HepG2 (cell line): ENCODE results near the gene MPZL3. TPM values are rescaled to one million over a fixed set of nuclear protein-coding genes. Genes with fewer than 3 reads are reported as not detected.

Source experiments
- CHD2 ChIP-seq: IDR thresholded peaks from 2 replicates; pipeline ENCODE4 v1.6.1; 2011; ENCODE audit warnings: low read depth, low read length, improper control_type of control experiment
- FOXK1 ChIP-seq: sonication (generic); formaldehyde crosslinking; IDR thresholded peaks from 2 replicates; pipeline ENCODE4 v1.4.0; 2020; ENCODE audit warnings: low read depth, missing genetic modification reagents, borderline replicate concordance
- HNF4G ChIP-seq, 2 experiments: sonication (generic) in 1 of 2; formaldehyde crosslinking in 1 of 2; IDR thresholded peaks; 2 replicates each; pipeline versions ENCODE4 v1.4.0 to v1.6.1; 2011 to 2020; ENCODE audit warnings: borderline replicate concordance in 2 of 2, low read depth in 2 of 2, mild to moderate bottlenecking in 2 of 2, low read length in 1 of 2, missing genetic modification reagents in 1 of 2, moderate library complexity in 1 of 2
- ISL2 ChIP-seq: sonication (generic); formaldehyde crosslinking; IDR thresholded peaks from 2 replicates; pipeline ENCODE4 v1.5.0; 2020; ENCODE audit warnings: missing genetic modification reagents
- KLF16 ChIP-seq, 2 experiments: sonication (generic) in 1 of 2; formaldehyde crosslinking in 1 of 2; IDR thresholded peaks; 2 replicates each; pipeline versions ENCODE4 v1.6.1 to v1.8.0; 2016 to 2023; ENCODE audit warnings: missing genetic modification reagents in 2 of 2, missing compliant biosample characterization in 1 of 2
- NONO ChIP-seq, 2 experiments: fragments of 450-650 bp in 1 of 2; sonication (generic) in 1 of 2; formaldehyde crosslinking in 1 of 2; IDR thresholded peaks in 1 of 2; conservative IDR thresholded peaks in 1 of 2; 2 replicates each; pipeline versions ENCODE4 v1.6.1 to v1.8.0; 2017 to 2022; ENCODE audit warnings: mild to moderate bottlenecking in 1 of 2, missing genetic modification reagents in 1 of 2, moderate library complexity in 1 of 2
- RAD21 ChIP-seq: fragments of 450-650 bp; formaldehyde crosslinking; IDR thresholded peaks from 2 replicates; pipeline ENCODE4 v1.5.0; 2020; ENCODE audit warnings: mild to moderate bottlenecking
- SNRNP70 ChIP-seq: fragments of 200-400 bp; formaldehyde crosslinking; IDR thresholded peaks from 2 replicates; pipeline ENCODE4 v1.6.1; 2017; ENCODE audit warnings: mild to moderate bottlenecking, low read depth, low read length, moderate library complexity
- TFE3 ChIP-seq: IDR thresholded peaks from 2 replicates; pipeline ENCODE4 v1.6.1; 2016
- ZBTB39 ChIP-seq: sonication (generic); formaldehyde crosslinking; IDR thresholded peaks from 2 replicates; pipeline ENCODE4 v1.5.0; 2020; ENCODE audit warnings: missing genetic modification reagents
- ZBTB40 ChIP-seq, 2 experiments: fragments of 450-650 bp in 1 of 2; sonication (generic) in 1 of 2; formaldehyde crosslinking in 1 of 2; IDR thresholded peaks; 2 replicates each; pipeline versions ENCODE4 v1.6.1 to v1.8.0; 2016 to 2022; ENCODE audit warnings: antibody characterized with exemption in 1 of 2, mild to moderate bottlenecking in 1 of 2, missing genetic modification reagents in 1 of 2
- ZMYM4 ChIP-seq: sonication (generic); formaldehyde crosslinking; IDR thresholded peaks from 2 replicates; pipeline ENCODE4 v1.8.1; 2023; ENCODE audit warnings: mild to moderate bottlenecking, missing genetic modification reagents
- ZNF263 ChIP-seq: sonication (generic); formaldehyde crosslinking; IDR thresholded peaks from 2 replicates; pipeline ENCODE4 v1.4.0; 2020; ENCODE audit warnings: missing genetic modification reagents
- ZNF816 ChIP-seq: sonication (generic); formaldehyde crosslinking; IDR thresholded peaks from 2 replicates; pipeline ENCODE4 v1.8.0; 2022; ENCODE audit warnings: missing genetic modification reagents, mild to moderate bottlenecking, borderline replicate concordance
- polyA plus RNA-seq, 8 experiments: library from polyadenylated mRNA; depleted of rRNA in 3 of 8; stranded (reverse) in 7 of 8; unstranded in 1 of 8; fragments of >200 nt; fragmentation: Illumina TruSeq in 4 of 8; extraction: Trizol in 4 of 8; gene quantifications; 2 replicates each; pipeline versions ENCODE4 v1.2.1 to v1.2.3, GENCODE V29; 2011 to 2016; ENCODE audit warnings: low read depth in 4 of 8, missing spikeins in 1 of 8, mixed read lengths in 1 of 8; ENCODE audit not compliant: insufficient read depth in 1 of 8
- total RNA-seq, 5 experiments: library from RNA; depleted of rRNA; stranded (reverse); fragments of >200 nt; fragmentation: Illumina TruSeq; extraction: Trizol; gene quantifications; 2 replicates each; pipeline ENCODE4 v1.2.3, GENCODE V29; 2016; ENCODE audit warnings: low read depth in 1 of 5

Gene MPZL3
- total and polyA plus RNA-seq, 2 of the 13 experiments (the other 11 are each of a cell fraction or from before 2014, with no cell fraction given): 5.3 to 9.3 TPM

GRCh38 chr11:118202599-118203422 is 49.4 kb downstream of the MPZL3 start (continued):
- no peak for TF ChIP-seq ZBTB40 (IDR thresholded peaks at IDR 0.05)
- peak; percentile 45; the same call in 1 of the 2 replicates for TF ChIP-seq ZBTB40 (CRISPR knock-in tag; IDR thresholded peaks at IDR 0.05)
- TF ChIP-seq CHD2: peak; percentile 41; the same call in 1 of the 2 replicates
- TF ChIP-seq FOXK1 (CRISPR knock-in tag): peak; percentile 68; the same call in 1 of the 2 replicates
- TF ChIP-seq ZMYM4 (CRISPR knock-in tag): peak; percentile 91
- peak; percentile 80 for TF ChIP-seq ISL2 (CRISPR knock-in tag)
- TF ChIP-seq SNRNP70: no peak
- peak; percentile 92 for TF ChIP-seq HNF4G (IDR thresholded peaks at IDR 0.05; ENCODE audit: borderline replicate concordance, low read depth, low read length)
- TF ChIP-seq HNF4G (CRISPR knock-in tag; IDR thresholded peaks at IDR 0.05; ENCODE audit: borderline replicate concordance, low read depth): peak; percentile 95
- no peak for TF ChIP-seq NONO (IDR thresholded peaks at IDR 0.05)
- TF ChIP-seq NONO (CRISPR knock-in tag; conservative IDR thresholded peaks at IDR 0.05): peak; percentile 53; the same call in 1 of the 2 replicates
- no peak for TF ChIP-seq ZBTB39 (CRISPR knock-in tag)
- TF ChIP-seq RAD21 (CRISPR knock-in tag): no peak
- TF ChIP-seq TFE3 (CRISPR knock-in tag): 0 out of 2 replicates have a peak, but pooled peaks have one; percentile 56
- TF ChIP-seq ZNF816 (CRISPR knock-in tag): 0 out of 2 replicates have a peak, but pooled peaks have one; percentile 12
- TF ChIP-seq ZNF263 (CRISPR knock-in tag): peak; percentile 75
- TF ChIP-seq KLF16 (CRISPR knock-in tag; IDR thresholded peaks at IDR 0.05): peak in 1 of 2 experiments; percentile 70; a peak in 2 of 4 replicates
